A673 (cell line): Measurements from ENCODE around the gene ARHGEF4. TPM values are rescaled to one million over a fixed set of nuclear protein-coding genes. Genes with fewer than 3 reads are reported as not detected.

ENCODE experiments used
- BruUV-seq: library from RNA; stranded (reverse); fragments of 400-500 nt; replicated peaks from 2 replicates; lab custom pipeline; 2021; lab: Mats Ljungman, UMichigan
- CTCF ChIA-PET: fragments of 300-600 bp; sonication (Branson Sonifier 250); formaldehyde crosslinking; loops from one replicate; lab custom pipeline; 2022; ENCODE audit warnings: antibody characterized with exemption; lab: Charles Lee
- POLR2A ChIA-PET: fragments of 300-600 bp; sonication (Branson Sonifier 250); formaldehyde crosslinking; loops from one replicate; lab custom pipeline; 2022; ENCODE audit warnings: antibody characterized with exemption; ENCODE audit not compliant: low non-redundant PET; lab: Charles Lee
- DNase-seq: peaks from one replicate; pipeline ENCODE4 v3.0.0-alpha.2; 2015; ENCODE audit warnings: low spot score
- H3K27ac ChIP-seq: fragments of 200-600 bp; sonication (generic); 2 replicates; pipeline ENCODE4 v1.5.1; 2016; ENCODE audit warnings: mixed run types, low read depth, mild to moderate bottlenecking, mixed read lengths, antibody characterized with exemption, low read length; ENCODE audit not compliant: poor library complexity, severe bottlenecking
- H3K27me3 ChIP-seq: fragments of 200-600 bp; sonication (generic); replicated peaks from 2 replicates; pipeline ENCODE4 v1.6.1; 2017; ENCODE audit warnings: mixed run types, low read depth, mild to moderate bottlenecking, mixed read lengths, antibody characterized with exemption, low read length; ENCODE audit not compliant: insufficient read depth, poor library complexity
- H3K36me3 ChIP-seq: fragments of 200-600 bp; sonication (generic); 2 replicates; pipeline ENCODE4 v1.6.1; 2016; ENCODE audit warnings: mixed run types, mild to moderate bottlenecking, mixed read lengths, antibody characterized with exemption, low read length; ENCODE audit not compliant: insufficient read depth, poor library complexity, severe bottlenecking
- H3K4me1 ChIP-seq: fragments of 200-600 bp; sonication (generic); 2 replicates; pipeline ENCODE4 v1.6.1; 2017; ENCODE audit warnings: mixed run types, mild to moderate bottlenecking, mixed read lengths, antibody characterized with exemption, low read length; ENCODE audit not compliant: insufficient read depth, poor library complexity, severe bottlenecking
- H3K4me3 ChIP-seq: fragments of 200-600 bp; sonication (generic); 2 replicates; pipeline ENCODE4 v1.5.1; 2016; ENCODE audit warnings: low read depth, mixed run types, mild to moderate bottlenecking, mixed read lengths, low read length; ENCODE audit not compliant: poor library complexity, severe bottlenecking
- H3K9me3 ChIP-seq: fragments of 200-600 bp; sonication (generic); 2 replicates; pipeline ENCODE4 v1.6.1; 2016; ENCODE audit warnings: mixed run types, low read depth, mild to moderate bottlenecking, mixed read lengths, antibody characterized with exemption, low read length; ENCODE audit not compliant: poor library complexity, severe bottlenecking
- CTCF ChIP-seq: fragments of 300-800, 200-600 bp; sonication (generic); conservative IDR thresholded peaks from 2 replicates; pipeline ENCODE4 v1.5.1; 2017; ENCODE audit warnings: low read depth, mild to moderate bottlenecking, antibody characterized with exemption, low read length, moderate library complexity, mixed read lengths
- EZH2 ChIP-seq: fragments of 200-600 bp; sonication (generic); IDR thresholded peaks from 2 replicates; pipeline ENCODE4 v1.6.1; 2017; ENCODE audit warnings: borderline replicate concordance, low read depth, mild to moderate bottlenecking, mixed read lengths, antibody characterized with exemption, low read length; ENCODE audit not compliant: poor library complexity, severe bottlenecking
- intact Hi-C: fragments of 100-400 bp; cut with micrococcal nuclease; formaldehyde crosslinking; loops from one replicate; pipeline ENCODE4 v1.10.0; 2022; ENCODE audit not compliant: unreplicated experiment
- total RNA-seq: library from RNA; stranded (reverse); gene quantifications from 2 replicates; pipeline ENCODE4 v1.2.3, GENCODE V29; 2021

Gene ARHGEF4
- total RNA-seq, 1 experiment from 2014 or later = 2.1 TPM

- Histone ChIP-seq H3K4me3 (no peak overlapping the region), H3K27me3 (peaks cover 5% of the 10 kb centered on the region), H3K4me1 (peaks cover 5% of the 10 kb centered on the region), H3K36me3 (no peaks in the 10 kb centered on the region), H3K9me3 (no peaks in the 10 kb centered on the region), H3K27ac (no peak overlapping the region)
- DNase-seq = no peak
- intact Hi-C loops = no loop called here
- no TSS peak for BruUV-seq
- ChIA-PET POLR2A (no interaction called here), CTCF (no interaction called here)
- no peak for TF ChIP-seq CTCF
- no peak for TF ChIP-seq EZH2
Measured at GRCh38 chr2:131033786-131034121, 197.0 kb downstream of the ARHGEF4 start.

GRCh38 chr2:131034122-131035051 is 197.7 kb downstream of the ARHGEF4 start:
- BruUV-seq = no TSS peak
- peaks cover 5% of the 10 kb centered on the region for H3K27me3 ChIP-seq
- H3K9me3 ChIP-seq = no peaks in the 10 kb centered on the region
- TF ChIP-seq CTCF (no peak), EZH2 (no peak)
- CTCF ChIA-PET = no interaction called here
- intact Hi-C loops = no loop called here
- H3K4me1 ChIP-seq = peaks cover 5% of the 10 kb centered on the region
- H3K27ac ChIP-seq = no peak overlapping the region
- peak overlapping the region; percentile 45 for H3K4me3 ChIP-seq
- H3K36me3 ChIP-seq = no peaks in the 10 kb centered on the region
- POLR2A ChIA-PET = no interaction called here
- DNase-seq = peak; percentile 56

GRCh38 chr2:131035112-131035825 is 198.6 kb downstream of the ARHGEF4 start:
- Histone ChIP-seq H3K27me3 (peaks cover 5% of the 10 kb centered on the region), H3K4me1 (peaks cover 5% of the 10 kb centered on the region), H3K27ac (no peak overlapping the region), H3K4me3 (peak overlapping the region; percentile 45), H3K36me3 (no peaks in the 10 kb centered on the region), H3K9me3 (no peaks in the 10 kb centered on the region)
- no TSS peak for BruUV-seq
- intact Hi-C loops = no loop called here
- DNase-seq = no peak
- ChIA-PET POLR2A (no interaction called here), CTCF (no interaction called here)
- TF ChIP-seq EZH2 = no peak
- no peak for TF ChIP-seq CTCF
